HUDEP-2 (cell line): ENCODE results near the gene UFM1.
"Not testable (repeated sequence)": the region's sequence is repeated elsewhere in the genome, so short reads cannot be mapped to it uniquely, and the experiment has no call there.

Experiments
- DNase-seq, 76 experiments: peaks; one replicate each; lab custom pipeline; 2025; ENCODE audit not compliant: unreplicated experiment in 76 of 76; lab: John Stamatoyannopoulos, UW

UFM1 gene

GRCh38 chr13:38363746-38364145 is 14.1 kb downstream of the UFM1 start:
- not testable (repeated sequence) for DNase-seq

- no peak for DNase-seq
Observed at GRCh38 chr13:38365661-38366060, 16.0 kb downstream of the UFM1 start.

GRCh38 chr13:38366954-38367645 is 17.4 kb downstream of the UFM1 start:
- no peak for DNase-seq

GRCh38 chr13:38369058-38369457 is 19.4 kb downstream of the UFM1 start:
- DNase-seq: no peak

DNA sequence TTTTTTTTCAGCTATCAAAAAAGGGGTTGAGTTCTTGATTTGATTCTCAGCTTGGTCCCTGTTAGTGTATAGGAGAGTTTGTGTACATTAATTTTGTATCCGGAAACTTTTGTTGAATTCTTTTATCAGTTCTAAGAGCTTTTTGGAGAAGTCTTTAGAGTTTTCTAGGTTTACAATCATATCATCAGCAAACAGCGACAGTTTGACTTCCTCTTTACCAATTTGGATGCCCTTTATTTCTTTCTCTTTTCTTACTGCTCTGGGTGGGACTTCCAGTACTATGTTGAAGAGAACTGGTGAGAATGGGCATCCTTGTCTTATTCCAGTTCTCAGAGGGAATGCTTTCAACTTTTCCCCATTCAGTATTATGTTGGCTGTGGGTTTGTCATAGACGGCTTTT is 20.4 kb downstream of the UFM1 start:
- not testable (repeated sequence) for DNase-seq

DNA sequence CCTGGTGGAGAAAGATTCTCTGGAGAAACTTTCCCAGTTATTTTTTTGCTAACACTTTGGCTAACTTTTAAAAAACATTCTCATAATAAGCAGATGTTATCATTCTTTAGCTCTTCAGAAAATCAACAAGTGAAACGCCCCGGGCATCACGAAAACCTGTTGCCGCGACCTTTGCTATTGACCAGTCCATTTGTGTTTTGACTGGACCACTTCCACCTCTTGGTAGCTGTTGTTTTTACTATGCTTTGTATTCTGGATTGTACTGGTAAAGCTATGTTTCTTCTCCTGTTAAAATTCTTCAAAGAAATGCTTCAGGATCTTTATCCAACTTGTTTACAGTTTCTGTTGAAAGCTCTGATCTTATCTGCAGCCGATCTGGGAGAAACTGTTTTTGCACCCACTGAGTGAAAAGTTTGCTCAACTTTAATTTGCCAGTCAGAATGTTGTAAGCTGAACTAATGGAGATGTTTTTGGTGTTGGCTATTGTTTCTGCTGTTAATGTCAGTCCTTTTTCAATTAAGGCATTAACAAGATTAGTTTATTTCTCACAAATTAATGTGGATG is 23.3 kb downstream of the UFM1 start:
- DNase-seq: no peak

DNA sequence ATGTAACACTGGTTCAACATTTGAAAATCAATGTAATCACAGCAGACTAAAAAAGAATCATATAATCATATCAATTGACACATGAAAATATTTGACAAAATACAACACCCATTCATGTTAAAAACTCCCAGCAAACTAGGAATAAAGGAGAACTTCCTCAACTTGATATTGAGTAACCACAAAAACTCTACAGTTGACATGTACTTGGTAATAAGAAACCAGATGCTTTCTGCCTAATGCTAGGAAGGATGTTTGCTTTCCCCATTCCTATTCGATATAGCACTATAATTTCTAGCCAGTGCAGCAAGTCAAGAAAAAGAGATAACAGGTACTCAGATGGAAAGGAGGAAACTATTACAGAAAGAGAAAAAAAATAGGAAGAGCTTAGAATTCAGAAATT is 26.9 kb downstream of the UFM1 start:
- DNase-seq: no peak

DNA sequence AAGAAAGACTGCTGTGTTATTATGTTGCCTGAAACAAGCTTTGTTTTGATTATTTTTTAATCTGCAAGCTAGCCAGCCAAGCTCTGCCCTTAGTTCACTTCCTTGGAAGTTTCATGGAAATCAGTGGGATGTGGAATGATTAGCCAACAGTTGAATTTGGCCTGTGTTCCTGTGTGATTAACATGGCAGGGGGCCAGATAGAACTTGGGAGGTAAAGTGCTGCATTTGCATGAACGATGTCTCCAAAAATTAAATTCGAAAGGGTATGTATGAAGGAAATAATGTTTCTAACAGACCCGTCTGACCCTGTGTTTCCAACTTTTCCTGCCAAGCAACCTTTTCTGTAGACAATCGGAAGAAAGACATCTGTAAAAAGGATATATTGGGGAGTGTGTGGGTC is 32.2 kb downstream of the UFM1 start:
- DNase-seq: no peak

DNA sequence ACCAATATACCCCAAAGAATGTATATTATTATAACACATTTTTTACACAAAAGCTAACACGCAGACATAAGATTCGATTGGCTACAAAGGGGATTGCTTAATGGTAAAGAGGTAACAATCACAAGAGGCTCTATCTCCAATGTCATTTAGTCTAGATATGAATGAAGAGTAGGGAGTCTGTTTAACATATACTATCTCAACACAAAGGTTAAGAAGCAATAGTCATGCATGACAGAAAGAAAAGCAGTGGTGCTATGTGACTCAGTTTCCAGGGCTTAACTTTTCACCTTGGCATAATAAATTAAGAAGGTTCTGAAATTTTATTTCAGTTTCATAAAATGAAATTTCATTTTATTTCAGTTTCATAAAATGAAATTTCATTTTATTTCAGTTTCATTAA is 33.3 kb downstream of the UFM1 start:
- DNase-seq: no peak

DNA sequence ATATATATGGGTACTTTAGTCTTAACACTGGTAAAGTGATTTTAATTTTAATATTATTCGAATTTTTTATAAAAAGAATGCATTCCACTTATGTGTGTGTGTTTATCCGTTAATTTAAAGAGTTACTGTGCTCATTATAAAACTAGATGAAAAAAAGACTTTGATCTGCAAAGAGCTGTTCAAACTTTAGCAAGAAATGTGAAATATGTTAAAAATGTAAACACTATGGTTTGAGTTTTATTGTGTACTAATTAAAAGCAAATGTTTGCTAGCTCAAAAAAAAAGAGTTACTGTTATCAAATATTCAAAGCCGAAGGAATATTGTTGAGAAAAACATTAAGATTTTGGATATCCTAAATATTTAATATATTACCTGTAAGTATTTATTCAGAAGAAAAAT is 34.5 kb downstream of the UFM1 start:
- DNase-seq: no peak

- DNase-seq: no peak
Observed at GRCh38 chr13:38385153-38385891, 35.7 kb downstream of the UFM1 start.

- DNase-seq: no peak
Observed at GRCh38 chr13:38386421-38386820, 36.8 kb downstream of the UFM1 start.

DNA sequence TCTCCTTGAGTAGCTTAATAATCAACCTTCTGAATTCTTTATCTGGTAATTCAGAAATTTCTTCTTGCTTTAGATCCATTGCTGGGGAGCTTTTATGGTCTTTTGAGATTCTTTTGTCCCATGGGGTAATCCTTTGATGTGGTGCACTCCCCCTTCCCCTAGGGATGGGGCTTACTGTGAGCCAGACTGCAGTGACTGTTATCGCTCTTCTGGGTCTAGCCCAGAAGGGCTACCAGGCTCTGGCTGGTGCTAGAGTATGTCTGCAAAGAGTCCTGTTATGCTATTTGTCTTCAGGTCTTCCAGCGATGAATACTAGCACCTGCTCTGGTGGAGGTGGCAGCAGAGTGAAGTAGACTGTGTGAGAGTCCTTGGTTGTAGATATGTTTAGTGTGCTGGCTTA is 41.7 kb downstream of the UFM1 start:
- no peak for DNase-seq

DNA sequence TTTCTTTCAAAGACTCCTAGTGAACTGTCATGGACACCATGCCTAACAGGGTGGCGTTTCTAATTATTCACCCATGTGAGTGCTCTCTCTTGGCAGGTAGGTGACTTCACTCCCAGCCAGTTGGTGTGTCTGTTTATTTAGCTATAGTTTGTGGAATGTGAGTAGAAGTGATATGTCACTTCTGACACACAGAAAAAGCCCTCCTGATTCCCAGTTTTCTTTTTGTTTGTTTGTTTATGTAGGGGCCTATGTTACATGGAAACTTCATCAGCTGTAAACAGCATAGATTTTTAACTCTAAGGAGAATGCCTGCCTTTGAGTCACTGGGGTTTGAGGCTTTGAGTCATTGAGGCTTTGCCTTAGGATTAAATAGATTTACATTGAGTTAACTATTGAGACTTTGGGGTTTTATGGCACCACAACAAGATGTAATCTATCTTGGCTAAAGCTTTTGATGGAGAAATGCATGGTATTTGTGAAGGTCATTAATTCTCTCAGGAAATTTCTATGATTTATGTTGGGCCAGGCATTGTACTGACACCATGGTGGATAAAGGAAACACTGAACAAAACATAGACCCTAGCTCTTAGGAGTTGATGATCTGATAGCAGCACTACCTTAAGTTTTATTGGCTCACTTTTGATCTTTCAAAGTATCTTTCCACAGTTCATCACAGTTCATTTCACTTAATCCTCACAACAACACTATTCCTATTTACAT is 45.3 kb downstream of the UFM1 start:
- no peak for DNase-seq

DNA sequence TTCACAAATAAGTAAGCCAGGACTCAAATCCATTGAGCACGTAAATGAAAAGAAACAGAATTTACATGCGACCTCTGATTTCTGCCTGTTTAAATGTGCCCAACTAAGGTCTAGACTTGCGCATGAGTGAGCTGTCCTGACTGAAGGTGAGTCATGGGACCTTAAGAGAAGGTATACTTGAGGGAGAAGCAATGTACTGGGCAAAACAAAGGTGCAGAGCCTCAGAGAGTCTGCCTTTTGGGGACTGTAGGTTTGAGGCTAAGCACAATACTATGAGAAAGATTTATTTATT is 45.8 kb downstream of the UFM1 start:
- no peak for DNase-seq

- no peak for DNase-seq
Observed at GRCh38 chr13:38398711-38399493, 49.3 kb downstream of the UFM1 start.

DNA sequence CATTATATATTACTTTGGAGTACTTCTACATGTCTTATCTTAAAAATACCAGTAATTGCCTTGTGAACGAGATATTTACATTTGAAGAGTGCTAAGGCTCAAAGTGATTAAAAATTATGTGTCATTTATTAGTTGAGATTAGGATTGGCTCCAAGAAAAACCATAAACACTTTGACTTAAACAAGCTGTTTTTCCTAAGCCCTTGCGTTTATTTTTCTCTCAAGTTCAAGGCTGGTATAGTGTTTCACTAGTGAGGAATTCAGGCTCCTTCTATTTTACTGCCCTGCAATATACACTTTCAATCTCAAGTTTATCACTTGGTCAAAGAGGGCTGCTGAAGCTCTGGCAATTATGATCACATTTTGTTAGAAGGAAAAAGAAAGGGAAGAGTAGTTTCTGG is 49.9 kb downstream of the UFM1 start:
- no peak for DNase-seq

GRCh38 chr13:38401276-38401675 is 51.6 kb downstream of the UFM1 start:
- no peak for DNase-seq

- DNase-seq: no peak
Observed at GRCh38 chr13:38405216-38405615, 55.6 kb downstream of the UFM1 start.

DNA sequence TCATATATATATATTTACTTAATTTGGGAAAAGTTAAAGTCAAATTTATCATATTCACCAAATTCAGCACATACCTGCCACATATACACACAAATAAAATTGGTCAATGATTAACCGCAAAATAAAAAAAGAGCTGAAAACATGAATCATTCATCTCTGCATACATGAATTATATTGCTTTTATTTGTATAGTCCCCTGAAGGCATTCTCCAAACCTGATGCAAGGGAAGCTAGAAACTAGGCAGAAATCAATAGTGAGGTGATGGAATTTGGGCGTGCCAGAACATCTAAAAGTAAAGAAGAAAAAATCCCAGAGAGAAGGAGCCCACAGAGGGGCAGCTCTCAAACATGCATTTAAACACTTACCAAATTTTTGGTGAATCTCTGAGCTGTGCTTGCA is 60.1 kb downstream of the UFM1 start:
- DNase-seq: no peak

GRCh38 chr13:38412266-38412665 is 62.6 kb downstream of the UFM1 start:
- no peak for DNase-seq
